ENCODE results near the gene CHDH. TPM values are rescaled to one million over a fixed set of nuclear protein-coding genes. Genes with fewer than 3 reads are reported as not detected.

Gene CHDH
- polyA plus RNA-seq, 2 of the 4 experiments (the other 2 are of a cell fraction): 1.1 to 2.8 TPM

GRCh38 chr3:53803816-53804695 lies 42.2 kb downstream of the CHDH start:
- 77% methylated on average over 16 of the region's 20 CpGs for WGBS (ENCODE audit: missing lambda C conversion rate)
- Histone ChIP-seq H3K4me1 (peaks cover 23% of the 10 kb centered on the region), H3K9me3 (no peaks in the 10 kb centered on the region), H3K4me2 (peak overlapping the region; percentile 59; the same call in 2 of the 3 replicates), H3K27ac (peak overlapping the region in 1 of 2 experiments; percentile 61; a peak in 2 of 6 replicates), H3K4me3 (no peak overlapping the region)
- ChIA-PET POLR2A (no interaction called here), CTCF (no interaction called here)
- TF ChIP-seq ATOH8 (CRISPR knock-in tag; IDR thresholded peaks at IDR 0.05; ENCODE audit: low read depth): no peak
- no peak for TF ChIP-seq FOXS1 (CRISPR knock-in tag; IDR thresholded peaks at IDR 0.05)
- no peak for TF ChIP-seq RAD21 (conservative IDR thresholded peaks at IDR 0.05 in 1 of 2, IDR thresholded peaks at IDR 0.05 in 1 of 2)
- no peak for TF ChIP-seq HES2 (IDR thresholded peaks at IDR 0.05)
- no peak for TF ChIP-seq BCL3 (IDR thresholded peaks at IDR 0.05)
- TF ChIP-seq JUN (IDR thresholded peaks at IDR 0.05): no peak
- no peak for TF ChIP-seq HOXA7 (CRISPR knock-in tag; IDR thresholded peaks at IDR 0.05)
- no peak for TF ChIP-seq FOSB (CRISPR knock-in tag; IDR thresholded peaks at IDR 0.05)
- TF ChIP-seq SREBF2 (IDR thresholded peaks at IDR 0.05): no peak
- no peak for TF ChIP-seq ZNF302 (CRISPR knock-in tag; IDR thresholded peaks at IDR 0.05)
- TF ChIP-seq ELK1 (IDR thresholded peaks at IDR 0.05; ENCODE audit: low read depth, low read length): no peak
- no peak for TF ChIP-seq RFX5 (IDR thresholded peaks at IDR 0.05)
- no peak for TF ChIP-seq ZFP36 (IDR thresholded peaks at IDR 0.05; ENCODE audit: borderline replicate concordance, partially characterized antibody)
- TF ChIP-seq NFE2L2 (conservative IDR thresholded peaks at IDR 0.05; ENCODE audit: low read length): no peak
- TF ChIP-seq REST (IDR thresholded peaks at IDR 0.05): no peak
- no peak for TF ChIP-seq JUNB (IDR thresholded peaks at IDR 0.05)
- FAIRE-seq: no peak
- no peak for ATAC-seq
- no peak for DNase-seq (ENCODE audit: low read depth in 1 of 2, low spot score in 1 of 2)

GRCh38 chr3:53803124-53803815 lies 42.9 kb downstream of the CHDH start:
- ChIA-PET CTCF (no interaction called here), POLR2A (no interaction called here)
- H3K4me2 ChIP-seq: no peak overlapping the region
- ATAC-seq (no peak), DNase-seq (ENCODE audit: low read depth in 1 of 2, low spot score in 1 of 2) (no peak), FAIRE-seq (no peak)
- H3K9me3 ChIP-seq: no peaks in the 10 kb centered on the region
- no peak for TF ChIP-seq ESRRA (IDR thresholded peaks at IDR 0.05; ENCODE audit: borderline replicate concordance, low read length)
- TF ChIP-seq POLR2A (IDR thresholded peaks at IDR 0.05; ENCODE audit: low read length): no peak
- TF ChIP-seq HDAC2 (IDR thresholded peaks at IDR 0.05): no peak
- no peak for TF ChIP-seq SREBF2 (IDR thresholded peaks at IDR 0.05)
- no peak for TF ChIP-seq RAD21 (conservative IDR thresholded peaks at IDR 0.05 in 1 of 2, IDR thresholded peaks at IDR 0.05 in 1 of 2)
- no peak for TF ChIP-seq HOXB13 (CRISPR knock-in tag; IDR thresholded peaks at IDR 0.05; ENCODE audit: low read depth)
- no peak for TF ChIP-seq NFE2L2 (conservative IDR thresholded peaks at IDR 0.05; ENCODE audit: low read length)
- no peak overlapping the region for H3K27ac ChIP-seq
- 81% methylated on average over 9 of the region's 18 CpGs for WGBS (ENCODE audit: missing lambda C conversion rate)
- H3K4me1 ChIP-seq: peaks cover 23% of the 10 kb centered on the region
- no peak overlapping the region for H3K4me3 ChIP-seq

Measured in A549 (cell line).